H9 (cell line): ENCODE data around the gene TMEM219. TPM values are rescaled to one million over a fixed set of nuclear protein-coding genes. Genes with fewer than 3 reads are reported as not detected.

ENCODE experiments used
- DNase-seq: peaks from one replicate; pipeline ENCODE4 v3.0.0-alpha.2; 2017
- H2AFZ ChIP-seq: one replicate; pipeline ENCODE4 v1.6.1; 2013; ENCODE audit warnings: mild to moderate bottlenecking, low read length, control low read depth, moderate library complexity
- H2AK5ac ChIP-seq: 2 replicates; pipeline ENCODE4 v1.6.1; 2013; ENCODE audit warnings: low read length, control low read depth, mixed read lengths; ENCODE audit not compliant: insufficient read length
- H2BK120ac ChIP-seq: one replicate; pipeline ENCODE4 v1.6.1; 2013; ENCODE audit warnings: low read depth, mild to moderate bottlenecking, low read length, control low read depth, inconsistent platforms; ENCODE audit not compliant: poor library complexity, severe bottlenecking
- H2BK12ac ChIP-seq: 2 replicates; pipeline ENCODE4 v1.6.1; 2013; ENCODE audit warnings: low read length, control low read depth, mixed read lengths, low read depth; ENCODE audit not compliant: insufficient read length
- H2BK15ac ChIP-seq: 2 replicates; pipeline ENCODE4 v1.6.1; 2013; ENCODE audit warnings: low read depth, low read length, control low read depth
- H2BK20ac ChIP-seq: one replicate; pipeline ENCODE4 v1.6.1; 2013; ENCODE audit warnings: low read depth, mild to moderate bottlenecking, low read length, control low read depth, inconsistent platforms; ENCODE audit not compliant: poor library complexity, severe bottlenecking
- H2BK5ac ChIP-seq: 2 replicates; pipeline ENCODE4 v1.6.1; 2013; ENCODE audit warnings: low read length, control low read depth, mixed read lengths; ENCODE audit not compliant: insufficient read length
- H3K14ac ChIP-seq: 2 replicates; pipeline ENCODE4 v1.6.1; 2013; ENCODE audit warnings: low read length, control low read depth; ENCODE audit not compliant: insufficient read depth
- H3K18ac ChIP-seq: 2 replicates; pipeline ENCODE4 v1.6.1; 2013; ENCODE audit warnings: low read depth, mild to moderate bottlenecking, mixed read lengths, low read length, control low read depth; ENCODE audit not compliant: insufficient read length
- H3K23ac ChIP-seq: 2 replicates; pipeline ENCODE4 v1.6.1; 2013; ENCODE audit warnings: low read length, control low read depth, mixed read lengths, low read depth; ENCODE audit not compliant: insufficient read length
- H3K23me2 ChIP-seq: 2 replicates; pipeline ENCODE4 v1.6.1; 2013; ENCODE audit warnings: low read depth, mild to moderate bottlenecking, mixed read lengths, low read length, control low read depth; ENCODE audit not compliant: insufficient read length, poor library complexity, severe bottlenecking
- H3K27ac ChIP-seq: 2 replicates; pipeline ENCODE4 v1.5.1; 2013; ENCODE audit warnings: low read length, control low read depth, mixed read lengths, low read depth; ENCODE audit not compliant: insufficient read length
- H3K27me3 ChIP-seq: 2 replicates; pipeline ENCODE4 v1.6.1; 2013; ENCODE audit warnings: low read length, control low read depth, inconsistent platforms; ENCODE audit not compliant: insufficient read depth
- H3K4ac ChIP-seq: 2 replicates; pipeline ENCODE4 v1.6.1; 2013; ENCODE audit warnings: low read depth, mild to moderate bottlenecking, control low read depth, inconsistent platforms, low read length, moderate library complexity
- H3K4me1 ChIP-seq: 2 replicates; pipeline ENCODE4 v1.6.1; 2013; ENCODE audit warnings: low read length, control low read depth, inconsistent platforms; ENCODE audit not compliant: insufficient read depth
- H3K4me2 ChIP-seq: 2 replicates; pipeline ENCODE4 v1.6.1; 2013; ENCODE audit warnings: low read length, control low read depth, mixed read lengths; ENCODE audit not compliant: insufficient read length, insufficient read depth
- H3K56ac ChIP-seq: 2 replicates; pipeline ENCODE4 v1.6.1; 2013; ENCODE audit warnings: low read depth, mild to moderate bottlenecking, mixed read lengths, low read length, control low read depth; ENCODE audit not compliant: insufficient read length
- H3K79me1 ChIP-seq: 2 replicates; pipeline ENCODE4 v1.6.1; 2013; ENCODE audit warnings: low read depth, mild to moderate bottlenecking, moderate library complexity, low read length, control low read depth, inconsistent platforms; ENCODE audit not compliant: insufficient read depth, poor library complexity, severe bottlenecking
- H3K79me2 ChIP-seq: 2 replicates; pipeline ENCODE4 v1.6.1; 2013; ENCODE audit warnings: low read length, control low read depth, inconsistent platforms; ENCODE audit not compliant: insufficient read depth
- H3K9ac ChIP-seq: 2 replicates; pipeline ENCODE4 v1.6.1; 2013; ENCODE audit warnings: low read length, control low read depth, mixed read lengths; ENCODE audit not compliant: insufficient read length; ENCODE audit errors: extremely low read depth
- H3K9me3 ChIP-seq: one replicate; pipeline ENCODE4 v1.6.1; 2013; ENCODE audit warnings: low read depth, low read length, inconsistent platforms; ENCODE audit not compliant: control insufficient read depth
- H3T11ph ChIP-seq: one replicate; pipeline ENCODE4 v1.6.1; 2013; ENCODE audit warnings: mild to moderate bottlenecking, low read length, control low read depth, inconsistent platforms
- H4K20me1 ChIP-seq: one replicate; pipeline ENCODE4 v1.6.1; 2013; ENCODE audit not compliant: control insufficient read depth, insufficient read length, insufficient read depth
- H4K5ac ChIP-seq: 2 replicates; pipeline ENCODE4 v1.6.1; 2013; ENCODE audit warnings: low read depth, mild to moderate bottlenecking, mixed read lengths, low read length, control low read depth; ENCODE audit not compliant: insufficient read length
- H4K8ac ChIP-seq: replicated peaks from 2 replicates; pipeline ENCODE4 v1.6.1; 2013; ENCODE audit warnings: low read length, control low read depth, mixed read lengths, low read depth; ENCODE audit not compliant: insufficient read length
- H4K91ac ChIP-seq: 2 replicates; pipeline ENCODE4 v1.6.1; 2013; ENCODE audit warnings: low read depth, mild to moderate bottlenecking, moderate library complexity, mixed read lengths, low read length, control low read depth; ENCODE audit not compliant: insufficient read length
- H3K27ac Mint-ChIP-seq, 3 experiments: 2 replicates in 2 of 3; 3 replicates in 1 of 3; pipeline ENCODE4 v1.8.0; 2020 to 2021; ENCODE audit warnings: mixed read lengths in 3 of 3, mild to moderate bottlenecking in 1 of 3, moderate library complexity in 1 of 3
- H3K27me3 Mint-ChIP-seq: 2 replicates; pipeline ENCODE4 v1.8.0; 2021; ENCODE audit warnings: low read depth, mild to moderate bottlenecking, moderate library complexity, mixed read lengths
- H3K36me3 Mint-ChIP-seq, 3 experiments: 2 replicates in 2 of 3; 3 replicates in 1 of 3; pipeline ENCODE4 v1.8.0; 2020 to 2021; ENCODE audit warnings: low read depth in 3 of 3, mixed read lengths in 3 of 3; ENCODE audit not compliant: insufficient read depth in 1 of 3
- H3K4me1 Mint-ChIP-seq, 2 experiments: 2 replicates each; pipeline ENCODE4 v1.8.0; 2020; ENCODE audit warnings: mixed read lengths in 2 of 2
- H3K4me3 Mint-ChIP-seq, 2 experiments: 2 replicates in 1 of 2; 3 replicates in 1 of 2; pipeline ENCODE4 v1.8.0; 2020 to 2021; ENCODE audit warnings: mild to moderate bottlenecking in 2 of 2, mixed read lengths in 2 of 2, moderate library complexity in 1 of 2
- H3K9me3 Mint-ChIP-seq, 2 experiments: 2 replicates in 1 of 2; 3 replicates in 1 of 2; pipeline ENCODE4 v1.8.0; 2020; ENCODE audit warnings: mild to moderate bottlenecking in 2 of 2, mixed read lengths in 2 of 2, moderate library complexity in 1 of 2
- CTCF ChIP-seq: fragments of 200-600 bp; sonication (generic); conservative IDR thresholded peaks from 3 replicates; pipeline ENCODE4 v1.8.0; 2021; ENCODE audit warnings: antibody characterized with exemption, mild to moderate bottlenecking
- WGBS: extraction: QIAGEN DNeasy Blood & Tissue Kit; methylation state at CpG from one replicate; pipeline ENCODE4 v1.1.7; 2013; ENCODE audit warnings: missing lambda C conversion rate, low lambda C conversion rate, mixed read lengths; ENCODE audit not compliant: insufficient read length; ENCODE audit errors: extremely low coverage; 5-methylcytosine and 5-hydroxymethylcytosine counted together
- total RNA-seq: library from RNA; stranded (reverse); gene quantifications from 2 replicates; pipeline ENCODE4 v1.2.1, GENCODE V29; 2021

TMEM219 gene
- total RNA-seq, 1 experiment from 2014 or later = 89.1 TPM

- Histone ChIP-seq H3K23me2 (no peaks in the 10 kb centered on the region), H4K91ac (no peak overlapping the region), H3K79me2 (no peaks in the 10 kb centered on the region), H3K18ac (no peak overlapping the region), H3K4me1 (no peaks in the 10 kb centered on the region), H4K20me1 (no peaks in the 10 kb centered on the region), H2BK12ac (no peak overlapping the region), H2BK20ac (no peak overlapping the region), H2BK120ac (no peak overlapping the region), H2BK5ac (no peak overlapping the region), H2BK15ac (no peak overlapping the region), H4K8ac (no peak overlapping the region), H3K79me1 (no peaks in the 10 kb centered on the region), H3K27me3 (no peaks in the 10 kb centered on the region), H3K4ac (no peak overlapping the region), H4K5ac (no peak overlapping the region), H3K14ac (no peak overlapping the region), H2AK5ac (no peak overlapping the region), H3K4me2 (no peak overlapping the region), H3K9ac (no peak overlapping the region), H3K56ac (no peak overlapping the region), H3K23ac (no peak overlapping the region), H3K9me3 (no peaks in the 10 kb centered on the region), H3K27ac (no peak overlapping the region), H2AFZ (no peak overlapping the region), H3T11ph (no peak overlapping the region)
- TF ChIP-seq CTCF = no peak
- Mint-ChIP-seq H3K4me1 (peaks cover 2% of the 10 kb centered on the region in 2 experiments), H3K4me3 (no peak overlapping the region), H3K27me3 (no peaks in the 10 kb centered on the region; the same call in 1 of the 2 replicates), H3K9me3 (no peaks in the 10 kb centered on the region), H3K27ac (peak overlapping the region; percentile 43 to 76 (median 74); a peak in 4 of 7 replicates), H3K36me3 (peaks cover 26 to 73% (median 65%) of the 10 kb centered on the region in 3 experiments)
- no peak for DNase-seq
- no CpG with 5 or more reads among the region's 23 CpGs for WGBS
Measured at GRCh38 chr16:29989111-29989858, 27.4 kb downstream of the TMEM219 start.
